HG03432 (cell line): ENCODE measurements around the gene USP48.

ENCODE experiments used
- ATAC-seq: cut with Tn5 transposase; IDR thresholded peaks from one replicate; pipeline ENCODE4 v1.9.1; 2021; ENCODE audit warnings: mild to moderate bottlenecking, moderate library complexity; ENCODE audit not compliant: unreplicated experiment

USP48 gene

DNA sequence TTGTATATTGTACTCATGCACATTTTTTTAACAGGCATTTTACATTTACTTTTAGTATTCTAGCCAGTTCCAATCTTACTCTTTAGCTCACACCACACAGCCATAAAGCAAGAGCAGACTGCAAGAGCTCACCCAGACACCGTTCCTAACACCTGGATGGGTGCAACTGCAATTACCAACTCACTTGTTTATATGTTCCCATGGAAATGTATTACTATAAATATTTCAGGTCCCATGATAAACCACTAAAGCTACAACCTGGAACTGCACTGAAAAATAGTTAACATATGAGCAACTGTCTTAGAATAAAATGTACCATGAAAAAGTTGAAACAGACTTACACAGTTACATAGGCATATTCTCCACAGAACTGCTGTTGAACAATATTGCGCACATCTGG is 30.8 kb downstream of the USP48 start:
- ATAC-seq = no peak

DNA sequence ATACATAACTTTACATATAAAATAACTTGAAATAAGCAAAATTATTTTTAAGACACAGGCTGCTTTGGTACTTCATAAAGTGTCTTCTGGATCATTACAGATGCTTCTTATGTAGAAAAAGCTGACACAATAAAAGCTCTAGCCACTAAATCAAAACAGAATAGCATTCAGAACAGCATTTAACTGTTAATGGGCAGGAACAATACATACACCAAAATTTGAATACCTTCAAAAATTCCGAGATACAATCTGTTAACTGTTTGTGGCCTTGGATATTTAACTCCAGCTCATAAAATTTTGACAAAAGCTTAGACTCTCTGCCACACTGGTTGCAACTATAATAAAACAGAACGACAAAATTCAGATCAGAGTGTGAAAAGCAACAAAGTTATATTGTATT is 31.7 kb downstream of the USP48 start:
- no peak for ATAC-seq

GRCh38 chr1:21750841-21751240 is 32.1 kb downstream of the USP48 start:
- no peak for ATAC-seq

DNA sequence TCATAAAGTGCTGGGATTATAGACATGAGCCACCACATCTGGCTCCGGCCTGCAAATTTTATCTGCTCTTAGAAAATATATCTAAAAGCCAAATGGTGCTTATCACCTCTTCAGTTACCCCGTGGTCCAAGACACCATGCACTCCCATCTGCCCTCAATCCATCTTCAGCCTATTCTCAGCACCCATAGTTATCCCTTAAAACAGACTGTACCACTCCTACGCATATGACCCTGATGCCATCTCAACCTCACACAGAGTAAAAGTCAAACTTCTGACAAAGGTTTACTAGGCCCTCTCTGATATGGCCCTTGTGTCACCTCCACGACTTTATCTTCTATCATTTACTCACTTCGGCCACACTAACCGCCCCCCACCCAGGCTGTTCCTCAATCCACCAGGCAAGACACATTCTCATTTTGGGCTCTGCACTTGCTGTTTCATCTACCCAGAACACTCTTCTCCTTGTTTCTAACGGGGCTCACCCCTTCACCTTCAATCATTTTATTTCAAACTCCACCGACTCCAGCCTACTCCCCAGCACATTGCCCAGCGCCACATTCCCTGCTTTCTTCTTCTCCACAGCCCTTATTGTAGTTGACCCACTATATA is 33.0 kb downstream of the USP48 start:
- no peak for ATAC-seq

- ATAC-seq = no peak
These were observed 33.8 kb downstream of the USP48 start for GRCh38 chr1:21749109-21749508.

DNA sequence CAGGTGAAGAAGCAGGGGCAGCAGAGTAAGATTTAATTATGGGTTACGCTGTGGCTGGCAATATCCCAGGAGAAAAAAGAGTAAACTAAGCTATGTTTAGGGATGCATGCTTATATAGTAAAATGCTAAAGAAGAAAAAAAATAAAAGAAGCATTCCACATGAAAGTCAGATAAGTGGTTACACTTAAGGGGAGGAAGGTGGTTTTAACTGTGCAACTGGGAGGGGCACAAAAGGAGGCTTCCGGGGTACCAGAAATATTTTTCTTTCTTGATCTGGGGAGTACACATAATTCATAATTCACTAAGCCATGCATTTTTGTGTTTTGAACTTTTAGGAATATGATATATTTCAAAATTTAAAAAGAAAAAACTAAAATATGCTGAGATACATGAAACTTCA is 39.5 kb downstream of the USP48 start:
- ATAC-seq = no peak

GRCh38 chr1:21742578-21742977 is 40.4 kb downstream of the USP48 start:
- no peak for ATAC-seq

DNA sequence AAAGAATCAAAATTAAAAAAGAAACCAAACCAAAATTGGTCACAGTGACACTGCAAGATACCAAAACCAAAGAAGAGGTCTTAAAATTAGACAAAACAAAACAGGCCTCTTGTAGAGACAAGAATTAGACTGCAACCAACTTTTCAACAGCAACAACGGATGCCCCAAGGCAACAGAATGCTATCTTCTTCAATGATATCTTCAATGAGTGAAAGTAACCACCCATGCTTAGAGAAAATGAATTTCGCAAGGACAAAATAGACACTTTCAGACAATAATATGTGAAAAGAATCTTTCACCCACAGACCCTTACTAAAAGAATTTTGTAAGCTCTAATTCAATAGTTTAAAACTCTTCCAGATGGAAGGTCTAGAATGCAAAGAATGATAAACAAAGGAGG is 41.7 kb downstream of the USP48 start:
- no peak for ATAC-seq

- ATAC-seq = no peak
These were observed 46.1 kb downstream of the USP48 start for GRCh38 chr1:21736876-21737275.

DNA sequence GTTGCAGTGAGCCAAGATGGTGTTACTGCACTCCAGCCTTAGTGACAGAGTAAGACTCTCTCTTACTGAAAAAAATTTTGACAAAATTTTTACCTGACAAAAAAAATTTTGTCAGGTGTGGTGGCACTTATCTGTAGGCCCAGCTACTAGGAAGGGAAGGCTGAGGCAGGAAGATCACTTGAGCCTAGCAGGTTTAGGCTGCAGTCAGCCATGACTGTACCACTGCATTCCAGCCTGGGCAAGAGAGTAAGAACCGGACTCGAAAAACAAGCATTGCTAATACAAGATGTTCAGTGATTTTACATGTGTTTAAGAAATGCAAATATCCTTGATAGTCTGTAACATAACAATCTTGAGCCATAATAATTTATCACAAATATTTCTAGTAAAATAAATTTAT is 46.9 kb downstream of the USP48 start:
- no peak for ATAC-seq

- no peak for ATAC-seq
These were observed 48.4 kb downstream of the USP48 start for GRCh38 chr1:21734526-21734925.

DNA sequence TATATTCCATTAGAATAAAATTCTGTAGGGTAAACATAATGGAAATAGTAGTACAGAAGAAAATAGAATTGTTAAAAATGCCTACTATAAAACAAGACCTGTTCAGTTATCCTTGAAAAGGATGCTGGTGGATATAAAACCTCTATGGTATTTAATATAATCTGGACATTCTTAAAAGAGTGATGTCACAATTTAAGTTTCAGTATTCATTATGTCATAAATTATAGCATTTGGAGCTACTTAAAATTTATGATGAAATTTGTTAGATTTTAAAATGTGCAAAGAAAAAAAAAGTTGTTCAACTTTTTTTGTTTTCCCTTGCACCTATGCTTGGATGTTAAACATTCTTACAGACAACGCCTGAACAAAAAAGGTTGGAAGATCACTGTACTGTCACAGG is 50.3 kb downstream of the USP48 start:
- no peak for ATAC-seq

DNA sequence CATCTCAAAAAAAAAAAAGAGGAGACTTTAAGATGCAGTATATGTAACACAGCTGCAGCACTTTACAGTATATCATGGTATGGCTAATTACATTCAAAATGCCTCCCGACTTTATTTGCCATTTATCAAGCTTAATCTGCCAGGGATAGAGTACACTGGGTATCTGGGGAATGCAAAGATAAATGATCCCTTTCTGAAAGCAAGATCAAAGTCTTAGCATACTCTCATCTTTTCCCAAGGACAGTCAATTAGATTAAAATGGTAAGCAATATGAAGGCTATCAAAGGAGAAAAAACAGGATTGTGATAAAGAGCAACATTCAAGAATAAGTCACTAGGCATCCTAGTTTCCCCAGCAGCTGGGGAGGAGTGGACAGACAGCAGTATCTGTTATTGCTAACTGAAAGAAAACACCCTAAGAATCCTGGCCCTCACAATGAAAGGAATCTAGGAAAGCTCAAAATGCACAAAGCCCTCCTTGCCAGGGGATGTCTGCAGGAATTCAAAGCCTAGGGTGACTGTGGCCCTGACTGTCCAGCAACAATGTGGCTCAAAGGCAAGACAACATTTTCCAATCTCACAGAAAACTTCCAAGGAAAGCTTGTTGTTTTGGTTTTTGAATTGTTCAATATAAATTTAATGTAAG is 57.1 kb downstream of the USP48 start:
- no peak for ATAC-seq

GRCh38 chr1:21724570-21724969 is 58.4 kb downstream of the USP48 start:
- no peak for ATAC-seq

GRCh38 chr1:21724098-21724497 is 58.9 kb downstream of the USP48 start:
- ATAC-seq = no peak

DNA sequence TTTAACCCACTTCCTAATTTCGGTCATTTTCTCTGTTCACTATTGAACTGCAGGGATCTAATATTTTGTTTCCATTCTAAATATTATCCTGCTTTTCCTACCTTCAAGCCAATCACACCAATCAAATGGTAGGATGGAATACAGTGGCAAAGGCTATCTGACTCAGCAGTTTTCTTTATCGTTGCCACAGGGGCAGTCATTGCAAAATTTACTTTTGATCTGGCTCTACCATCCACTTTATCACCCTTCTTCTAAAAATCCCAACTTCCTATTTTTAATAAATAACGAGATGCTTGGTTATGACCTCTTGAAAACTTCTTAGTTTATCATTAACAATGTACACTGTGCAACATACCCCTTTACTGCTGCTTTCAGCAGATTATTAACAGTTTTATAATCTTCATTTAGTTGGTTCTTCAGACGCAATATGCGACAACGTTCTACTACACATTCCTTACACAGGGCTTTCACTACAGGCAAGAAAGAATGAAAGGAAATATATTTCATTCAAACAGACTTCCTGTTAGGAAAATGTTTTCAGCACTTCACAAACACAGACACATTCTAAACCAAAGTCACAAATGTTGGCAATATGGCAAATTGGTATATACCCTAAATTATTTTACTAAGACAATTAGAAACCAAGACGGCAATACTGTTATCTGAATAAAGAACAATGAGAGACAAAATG is 61.5 kb downstream of the USP48 start:
- ATAC-seq = no peak

DNA sequence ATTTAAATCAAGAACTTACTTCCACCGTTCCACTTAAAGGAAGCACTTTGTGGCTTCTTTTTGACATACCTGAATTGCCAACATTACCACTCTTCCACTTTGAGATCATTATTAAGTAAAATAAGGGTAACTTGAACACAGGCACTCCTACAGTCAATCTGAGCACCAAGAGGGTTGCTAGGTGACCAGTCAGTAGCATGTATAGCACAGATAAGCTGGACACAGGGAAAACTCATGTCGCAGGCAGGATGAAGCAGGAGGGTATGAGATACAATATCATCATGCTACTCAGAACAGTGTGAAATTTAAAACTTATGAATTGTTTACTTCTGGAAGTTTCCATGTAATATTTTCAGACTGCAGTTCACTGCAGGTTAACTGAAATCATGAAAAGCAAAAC is 66.8 kb downstream of the USP48 start:
- no peak for ATAC-seq

GRCh38 chr1:21707891-21708290 is 75.1 kb downstream of the USP48 start:
- ATAC-seq = no peak

- no peak for ATAC-seq
These were observed 75.7 kb downstream of the USP48 start for GRCh38 chr1:21707086-21707840.

GRCh38 chr1:21706151-21706835 is 76.7 kb downstream of the USP48 start:
- no peak for ATAC-seq

DNA sequence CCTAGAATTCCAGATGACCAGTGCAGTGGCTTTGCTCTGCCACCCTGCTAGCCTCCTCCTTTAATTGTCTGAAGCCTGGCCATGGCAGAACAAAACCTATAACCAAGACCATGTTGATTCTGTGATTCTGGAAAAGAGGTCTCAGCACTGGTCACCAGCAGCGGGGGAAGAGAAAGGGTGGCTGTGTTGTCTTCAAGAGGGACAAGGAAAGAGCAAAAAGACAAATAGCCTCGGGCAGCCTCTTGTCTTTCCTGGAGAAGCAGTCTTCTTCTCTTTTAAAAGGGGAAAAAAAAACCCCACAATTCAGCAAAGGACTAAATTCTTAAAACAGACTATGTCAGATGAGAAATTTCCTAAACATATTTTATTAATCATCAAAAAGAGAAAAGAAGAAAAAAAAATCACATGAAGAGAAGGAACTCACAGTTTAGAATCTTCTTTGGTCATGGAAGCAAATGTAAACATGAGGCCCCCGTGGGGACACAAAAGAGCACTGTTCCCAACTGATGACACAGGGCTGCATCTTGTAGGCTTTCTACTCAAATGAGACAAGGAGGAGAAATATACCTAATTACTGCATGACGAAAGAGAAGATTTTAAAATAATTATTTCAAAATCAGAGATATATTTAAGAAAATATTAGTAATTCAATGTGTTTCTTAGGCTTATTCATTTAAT is 77.5 kb downstream of the USP48 start:
- ATAC-seq = no peak
